Fibroblast of peridontal ligament (primary cell): ENCODE data around the gene UPK3BL2.
"Not testable (repeated sequence)": the region's sequence is repeated elsewhere in the genome, so short reads cannot be mapped to it uniquely, and the experiment has no call there.

ENCODE experiments used
- DNase-seq: peaks from one replicate; pipeline ENCODE4 v3.0.0-alpha.2; 2010; ENCODE audit errors: extremely low read depth

The UPK3BL2 gene

DNA sequence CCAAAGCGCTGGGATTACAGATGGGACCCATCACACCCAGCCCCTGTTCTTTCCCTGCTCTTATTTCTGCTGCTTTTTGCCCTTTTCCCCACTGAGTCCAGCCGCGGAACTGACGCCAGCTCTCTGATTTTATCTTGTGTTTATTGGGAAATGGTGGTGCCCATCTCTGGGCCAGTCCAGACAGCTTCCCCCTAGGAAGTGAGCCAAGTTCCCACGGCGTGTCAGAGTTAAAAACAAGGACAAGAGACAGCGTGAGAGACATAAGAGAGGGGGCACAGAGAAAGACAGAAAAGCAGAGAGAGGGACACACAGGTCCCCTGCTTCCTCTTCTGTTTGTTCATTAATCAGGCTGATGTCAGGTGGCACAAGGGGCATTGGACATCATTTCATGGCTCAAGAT is 11.9 kb downstream of the UPK3BL2 start:
- not testable (repeated sequence) for DNase-seq

DNA sequence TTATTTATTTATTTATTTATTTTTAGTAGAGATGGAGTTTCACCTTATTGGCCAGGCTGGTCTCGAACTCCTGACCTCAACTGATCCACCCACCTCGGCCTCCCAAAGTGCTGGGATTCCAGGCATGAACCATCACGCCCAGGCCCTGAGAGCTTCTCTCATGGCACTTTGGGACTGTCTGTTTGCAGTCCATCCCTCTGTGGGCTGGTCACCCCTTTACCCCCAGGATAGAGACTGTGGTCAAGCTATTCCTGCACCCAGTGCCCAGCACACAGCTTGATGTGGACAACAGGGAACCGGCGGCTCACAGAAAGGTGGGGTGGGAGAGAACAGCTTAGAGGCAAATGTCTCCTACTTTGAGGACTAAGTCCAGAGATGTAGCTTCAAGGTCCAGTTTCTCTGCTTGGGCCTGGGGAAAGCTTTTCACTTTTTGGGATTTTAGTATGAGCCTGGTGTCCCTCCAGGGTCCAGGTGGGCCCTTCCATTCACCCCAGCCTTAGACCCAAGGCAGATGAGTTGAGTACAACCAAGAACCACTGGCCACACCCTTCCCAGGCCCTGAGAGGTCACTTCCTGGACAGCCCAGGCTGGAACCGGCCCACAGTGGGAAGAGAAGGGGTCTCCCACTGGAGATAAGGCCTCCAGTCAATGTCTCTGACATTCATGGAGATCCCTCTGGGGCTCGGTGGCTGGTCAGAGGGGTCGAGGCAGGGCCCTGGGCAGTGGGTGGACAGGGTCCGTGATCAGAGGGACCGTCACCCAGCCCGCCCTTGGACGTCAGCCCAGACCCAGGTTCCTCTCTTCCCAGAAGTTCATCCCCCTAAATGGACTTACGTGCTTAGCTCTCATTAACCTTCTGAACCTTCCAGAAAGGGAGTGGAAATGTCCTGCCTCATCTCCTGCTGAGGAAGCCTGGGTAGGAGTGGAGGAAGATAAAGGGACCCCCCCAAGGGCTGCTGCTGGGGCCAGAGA is 15.4 kb downstream of the UPK3BL2 start:
- not testable (repeated sequence) for DNase-seq

DNA sequence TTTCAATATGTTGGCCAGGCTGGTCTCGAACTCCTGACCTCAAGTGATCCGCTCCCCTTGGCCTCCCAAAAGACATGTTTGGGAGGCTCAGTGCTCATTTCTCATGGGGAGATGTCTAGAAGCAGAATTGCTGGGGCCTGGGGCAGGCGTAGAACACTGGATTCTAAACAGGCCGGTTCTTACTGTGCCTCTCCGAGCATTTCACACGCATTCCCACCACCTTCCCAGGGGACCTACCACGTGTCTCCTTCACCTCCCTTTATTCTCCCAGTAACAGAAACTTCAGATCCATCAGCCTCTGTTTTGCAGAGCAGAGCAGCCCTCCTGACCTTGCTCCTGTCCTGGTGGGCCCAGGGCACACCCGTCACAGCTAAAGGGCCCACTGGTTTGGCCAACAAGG is 16.3 kb downstream of the UPK3BL2 start:
- DNase-seq = not testable (repeated sequence)

DNA sequence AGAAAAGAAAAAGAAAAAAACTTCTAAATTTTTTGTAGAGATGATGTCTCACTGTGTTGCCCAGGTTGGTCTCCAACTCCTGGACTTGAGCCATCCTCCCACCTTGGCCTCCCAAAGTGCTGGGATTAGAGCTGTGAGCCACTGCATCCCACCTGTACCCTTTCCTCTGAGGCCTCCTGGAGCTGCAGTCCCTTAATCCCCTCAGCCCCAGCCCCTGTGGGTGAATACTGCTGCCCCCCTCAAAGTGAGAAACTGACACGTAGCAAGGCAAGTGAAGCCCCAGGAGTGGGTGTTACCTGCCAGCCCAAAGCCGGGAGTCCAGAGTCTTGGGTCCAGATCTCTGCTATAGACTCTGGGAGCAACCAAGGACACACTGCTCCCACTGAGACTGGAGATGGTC is 18.7 kb downstream of the UPK3BL2 start:
- DNase-seq = not testable (repeated sequence)

DNA sequence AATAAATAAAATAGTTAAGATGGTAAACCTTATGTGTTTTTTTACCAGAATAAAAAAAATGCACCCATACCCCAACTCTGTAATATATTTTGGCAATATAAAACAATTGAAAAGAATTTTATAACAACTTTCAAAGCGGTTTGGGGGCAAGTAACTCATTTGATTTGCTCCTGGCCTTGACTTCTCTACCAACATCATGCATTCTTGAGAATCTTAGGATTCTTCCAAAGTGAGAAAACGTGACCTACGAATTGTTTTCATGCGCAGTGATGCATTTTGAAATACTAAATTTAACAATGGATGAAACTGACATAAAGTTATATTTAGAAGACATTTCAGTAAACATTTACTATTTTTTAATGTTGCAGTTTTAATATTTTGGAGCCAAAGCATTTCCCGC is 22.7 kb downstream of the UPK3BL2 start:
- not testable (repeated sequence) for DNase-seq

DNA sequence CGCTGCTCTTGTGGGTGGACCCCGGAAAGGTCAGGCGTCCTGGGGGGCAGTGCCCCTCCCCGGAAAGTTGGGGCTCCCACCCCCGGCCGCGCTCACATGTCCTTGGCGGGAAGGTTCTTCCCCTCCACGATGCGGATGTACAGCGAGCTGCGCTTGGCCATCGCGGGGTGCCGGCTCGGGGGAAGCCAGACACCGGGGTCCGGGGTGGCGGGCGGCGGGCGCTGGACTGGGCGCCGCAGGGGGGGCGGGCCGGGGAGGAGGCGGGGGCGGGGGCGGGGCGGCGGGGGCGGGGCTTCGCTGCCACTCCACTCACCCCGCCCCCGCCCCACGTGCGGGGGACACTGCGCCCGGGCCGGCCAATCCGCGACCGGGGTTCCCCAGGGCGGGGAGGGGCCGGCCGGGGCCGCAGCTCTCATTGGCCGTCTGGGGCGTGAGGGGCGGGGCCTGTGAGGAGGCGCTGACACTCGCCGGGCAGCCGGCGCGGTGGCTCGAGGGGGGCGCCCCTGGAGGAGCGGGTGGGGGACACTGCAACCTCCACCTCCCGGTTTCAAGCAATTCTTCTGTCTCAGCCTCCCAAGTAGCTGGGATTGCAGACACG is 25.8 kb downstream of the UPK3BL2 start, which contains the start of gene RASA4B:
Gene RASA4B, minus strand, starts transcription at position 228 of the 598 bp plus-strand sequence. Its CDS starts 67 bp downstream, at position 161.
- not testable (repeated sequence) for DNase-seq

DNA sequence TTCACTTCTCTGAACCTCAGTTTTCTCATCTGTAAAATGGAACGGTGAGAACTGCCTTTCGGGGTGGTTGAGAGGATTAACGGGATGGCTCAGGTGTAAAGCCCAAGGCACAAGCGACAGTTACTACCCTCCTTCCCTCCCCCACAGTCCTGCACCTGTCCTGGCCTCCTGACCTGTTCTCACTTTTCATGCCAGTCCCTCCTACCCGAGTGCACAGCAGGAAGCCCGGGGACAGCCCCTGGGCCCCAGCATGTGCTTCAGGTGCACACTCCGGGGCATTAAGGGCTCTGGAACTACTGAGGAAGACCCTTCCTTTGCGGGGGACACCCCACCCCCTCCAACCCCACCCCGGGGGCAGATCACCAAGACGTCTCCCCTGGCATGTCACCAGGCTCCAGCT is 26.5 kb downstream of the UPK3BL2 start:
- DNase-seq = not testable (repeated sequence)

DNA sequence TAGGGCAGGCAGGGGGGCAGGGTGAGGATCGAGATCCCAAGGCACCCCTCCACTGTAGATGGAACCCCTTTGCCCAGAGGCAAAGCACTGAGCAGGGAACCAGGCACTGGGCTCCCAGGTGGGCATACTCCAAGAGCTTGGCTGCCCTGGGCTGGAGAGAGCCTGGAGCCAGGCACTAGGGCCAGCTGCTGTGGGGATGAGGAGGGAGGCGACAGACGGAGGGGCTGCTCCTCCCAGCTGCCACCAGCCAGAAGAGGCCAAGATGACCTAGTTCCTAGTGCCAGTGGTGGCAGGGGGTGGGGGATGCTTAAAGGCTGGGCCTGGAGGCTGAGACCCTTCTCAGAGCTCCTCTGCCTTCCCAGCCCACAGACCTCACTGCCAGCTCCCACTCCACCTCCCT is 27.6 kb downstream of the UPK3BL2 start:
- DNase-seq = not testable (repeated sequence)

DNA sequence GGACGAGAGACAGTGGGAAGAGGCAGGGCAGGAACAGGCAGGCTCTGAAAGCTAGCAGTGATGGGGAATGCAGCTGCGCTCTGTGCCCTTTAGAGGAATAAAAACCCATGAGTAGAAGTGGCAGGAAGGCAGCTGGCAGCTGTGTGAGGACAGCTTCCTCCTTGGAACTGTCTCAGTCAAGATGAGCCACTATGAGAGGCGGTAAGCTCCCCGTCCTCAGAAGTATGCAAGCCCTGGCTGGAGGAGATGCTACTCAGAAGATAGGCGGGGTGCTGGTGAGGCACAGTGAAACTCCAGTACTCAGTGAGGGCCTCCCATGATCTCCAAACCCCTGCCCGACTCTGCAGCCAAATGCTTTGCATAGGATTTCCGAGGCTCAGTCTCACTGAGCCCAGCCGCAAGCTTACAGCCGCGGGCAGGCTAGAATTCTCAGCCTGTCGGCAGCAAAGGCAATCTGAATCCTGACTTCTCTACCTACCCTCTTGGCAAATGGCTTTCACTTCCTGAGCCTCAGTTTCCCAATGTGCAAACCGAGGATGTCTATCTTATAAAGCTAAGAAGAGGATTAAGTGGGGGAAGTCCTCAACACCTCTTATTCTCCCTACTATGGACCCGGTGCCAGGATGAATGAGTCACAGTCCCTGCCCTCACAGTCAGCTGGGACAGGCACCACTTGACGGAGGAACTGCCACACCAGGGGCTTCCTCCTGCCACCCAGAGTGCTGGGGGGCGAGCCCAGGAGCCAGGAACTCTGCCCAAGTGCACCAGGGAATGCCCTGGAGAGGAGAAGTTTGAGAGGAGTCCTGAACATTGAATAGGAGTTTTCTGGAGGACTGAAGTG is 28.4 kb downstream of the UPK3BL2 start:
- DNase-seq = not testable (repeated sequence)

DNA sequence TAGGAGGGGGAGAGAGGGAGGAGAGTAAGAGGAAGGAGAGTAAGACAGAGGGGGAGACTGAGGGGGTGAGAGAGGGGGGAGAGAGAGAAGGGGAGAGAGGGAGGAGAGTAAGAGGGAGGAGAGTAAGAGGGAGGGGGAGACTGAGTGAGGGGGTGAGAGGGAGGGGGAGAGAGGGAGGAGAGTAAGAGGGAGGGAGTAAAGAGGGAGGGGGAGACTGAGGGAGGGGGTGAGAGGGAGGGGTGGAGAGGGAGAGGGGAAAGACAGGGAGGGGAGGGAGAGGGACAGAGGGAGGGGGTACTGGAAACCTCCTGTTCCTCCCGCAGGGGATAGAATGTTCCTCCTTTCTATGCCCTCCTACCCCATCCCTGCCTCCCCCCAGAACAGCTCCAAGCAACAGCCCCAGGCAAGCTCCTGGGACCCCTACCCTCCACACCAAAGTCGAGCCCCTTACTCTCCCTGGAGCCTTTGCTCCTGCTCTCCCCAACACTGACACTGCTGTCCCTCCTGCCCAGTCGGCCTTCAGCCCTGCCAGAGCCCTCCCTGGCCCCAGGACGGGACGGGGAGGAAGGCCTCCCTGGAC is 30.8 kb downstream of the UPK3BL2 start:
- peak; percentile 80 for DNase-seq

DNA sequence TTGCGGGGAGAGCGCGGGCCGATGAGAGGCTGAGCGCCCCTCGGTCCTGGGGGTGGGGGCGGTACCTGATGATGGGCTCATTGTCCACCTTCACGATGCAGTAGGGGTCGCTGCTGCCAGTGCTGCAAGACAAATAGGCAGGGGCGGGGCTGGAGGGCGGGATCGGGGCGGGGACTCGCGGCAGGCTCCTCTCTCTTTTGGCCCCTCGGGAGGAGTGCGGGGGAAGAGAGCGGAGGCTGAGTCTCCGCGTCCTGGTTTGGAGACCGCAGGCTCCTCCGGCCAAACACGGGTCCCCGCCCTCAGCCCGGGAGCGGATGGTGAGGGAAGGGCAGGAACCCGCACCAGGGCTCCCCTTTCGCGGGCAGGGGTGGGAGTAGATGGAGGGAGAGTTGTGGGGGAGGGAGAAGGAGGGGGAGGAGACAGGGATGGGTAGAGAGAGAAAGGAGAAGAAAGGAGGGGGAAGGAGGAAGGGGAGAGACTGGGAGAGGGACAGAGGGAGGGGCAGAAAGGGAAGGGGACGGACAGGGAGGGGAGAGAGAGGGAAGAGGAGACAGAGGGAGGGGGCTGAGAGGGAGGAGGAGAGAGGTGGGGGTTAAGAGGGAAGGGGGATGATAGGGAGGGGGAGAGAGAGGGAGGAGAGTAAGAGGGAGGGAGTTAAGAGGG is 31.5 kb downstream of the UPK3BL2 start:
- DNase-seq = not testable (repeated sequence)

DNA sequence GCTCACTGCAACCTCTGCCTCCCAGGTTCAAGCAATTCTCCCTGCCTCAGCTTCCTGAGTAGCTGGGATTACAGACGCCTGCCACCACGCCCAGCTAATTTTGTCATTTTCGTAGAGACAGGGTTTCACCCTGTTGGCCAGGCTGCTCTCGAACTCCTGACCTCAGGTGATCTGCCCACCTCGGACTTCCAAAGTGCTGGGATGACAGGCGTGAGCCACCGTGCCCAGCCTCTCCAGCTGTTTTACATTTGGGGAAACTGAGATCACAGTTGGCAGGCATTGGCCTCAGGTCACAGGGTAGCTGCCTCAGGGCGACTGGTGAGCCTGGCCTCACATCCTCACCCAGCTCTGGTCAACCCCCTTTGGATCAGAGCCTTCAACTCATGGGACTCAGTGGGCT is 32.9 kb downstream of the UPK3BL2 start:
- not testable (repeated sequence) for DNase-seq

DNA sequence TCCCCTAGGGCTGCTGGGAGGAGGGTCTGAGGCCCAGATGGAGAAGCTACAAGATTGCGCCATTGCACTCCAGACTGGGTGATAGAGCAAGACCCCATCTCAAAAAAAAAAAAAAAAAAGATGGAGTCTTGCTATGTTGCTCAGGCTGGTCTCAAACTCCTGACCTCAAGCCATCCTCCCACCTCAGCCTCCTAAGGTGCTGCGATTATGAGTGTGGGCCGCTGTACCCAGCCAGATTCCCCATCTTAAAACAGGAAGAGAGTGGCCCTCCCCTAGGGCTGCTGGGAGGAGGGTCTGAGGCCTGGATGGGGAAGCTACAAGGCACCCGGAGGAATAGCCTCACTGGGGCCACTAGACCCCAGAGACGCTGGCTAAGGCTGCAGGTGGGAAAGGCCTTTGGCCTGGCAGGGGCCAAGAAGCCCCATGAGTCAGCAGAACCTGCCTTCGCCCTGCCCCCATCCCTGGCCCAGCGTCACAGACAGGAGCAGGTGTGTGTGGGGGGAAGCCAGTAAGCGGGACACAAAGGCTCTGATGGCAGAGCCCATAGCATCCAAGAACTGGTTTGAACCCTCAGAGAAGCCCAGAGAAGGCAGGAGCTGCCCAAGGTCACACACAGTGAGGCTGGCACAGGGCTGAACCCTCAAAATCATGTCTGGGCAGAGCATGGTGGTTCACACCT is 35.9 kb downstream of the UPK3BL2 start:
- not testable (repeated sequence) for DNase-seq

DNA sequence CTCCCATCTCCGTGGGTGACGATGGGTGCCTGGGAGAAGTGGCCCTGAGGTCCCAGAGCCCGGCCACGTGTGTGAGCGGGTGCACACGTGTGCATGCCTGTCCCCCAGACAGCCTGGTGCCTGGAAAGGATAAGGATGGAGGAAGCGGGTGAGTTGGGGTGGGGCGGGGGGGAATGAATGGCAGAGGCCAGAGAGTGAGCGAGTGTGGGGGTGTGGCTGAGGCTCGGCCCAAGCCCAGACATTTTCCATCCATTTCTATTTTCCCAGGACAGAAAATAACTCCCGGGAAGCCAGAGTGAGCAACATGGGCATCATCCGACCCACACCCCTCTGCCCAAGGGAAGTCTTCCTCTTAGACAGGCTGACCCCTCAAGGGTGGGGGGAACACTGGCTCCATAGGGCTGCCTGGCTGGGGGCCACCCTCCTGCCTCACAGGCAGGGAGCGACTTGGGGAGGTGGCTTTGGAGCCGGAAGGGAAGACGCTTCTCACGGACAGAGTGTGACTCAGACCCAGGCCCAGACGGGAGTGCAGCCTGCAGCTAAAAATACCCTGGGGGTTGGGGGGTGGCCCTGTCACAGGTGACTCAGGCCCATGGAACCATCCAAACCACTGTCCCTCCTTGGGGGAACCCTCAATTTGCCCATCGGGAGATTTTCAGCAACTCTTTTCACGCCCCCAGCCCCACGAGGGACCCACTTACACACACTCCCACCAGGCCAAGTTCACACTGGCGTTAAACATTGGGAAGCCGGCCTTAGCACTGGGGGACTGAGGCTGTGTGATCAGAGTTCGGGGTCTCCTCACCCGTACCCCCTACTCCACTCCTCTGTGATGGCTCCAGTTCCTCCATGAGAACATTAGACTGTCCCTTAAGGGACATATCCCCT is 38.0 kb downstream of the UPK3BL2 start:
- not testable (repeated sequence) for DNase-seq

DNA sequence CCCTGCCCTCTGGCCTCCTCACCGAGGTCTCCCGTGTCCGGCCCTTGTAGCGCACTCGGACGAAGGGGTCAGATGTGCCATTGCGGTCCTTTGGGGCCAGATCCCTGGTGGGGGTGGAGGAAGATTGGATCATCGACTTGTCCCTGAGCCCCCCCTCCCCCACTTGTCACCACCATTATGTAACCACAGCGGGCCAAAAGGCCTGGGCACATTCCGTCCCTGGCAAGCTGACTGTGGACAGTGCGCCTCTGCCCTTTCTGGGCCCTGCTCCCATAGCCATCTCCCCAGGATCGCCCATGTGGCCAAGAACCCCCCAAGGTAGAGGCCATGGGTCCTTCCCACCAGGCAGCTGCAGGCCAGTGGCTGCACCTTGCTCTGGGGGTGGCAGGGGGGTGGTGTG is 40.4 kb downstream of the UPK3BL2 start:
- DNase-seq = not testable (repeated sequence)

DNA sequence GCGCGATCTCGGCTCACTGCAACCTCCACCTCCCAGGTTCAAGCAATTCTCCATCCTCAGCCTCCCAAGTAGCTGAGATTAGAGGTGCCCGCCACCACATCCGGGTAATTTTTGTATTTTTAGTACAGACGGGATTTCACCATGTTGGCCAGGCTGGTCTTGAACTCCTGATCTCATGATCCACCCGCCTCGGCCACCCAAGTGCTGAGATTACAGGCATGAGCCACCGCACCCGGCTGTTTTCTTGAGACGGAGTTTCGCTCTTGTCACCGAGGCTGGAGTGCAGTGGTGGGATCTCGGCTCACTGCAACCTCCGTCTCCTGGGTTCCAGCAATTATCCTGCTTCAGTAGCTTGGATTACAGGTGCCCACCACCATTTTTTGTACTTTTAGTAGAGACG is 45.2 kb downstream of the UPK3BL2 start:
- not testable (repeated sequence) for DNase-seq

DNA sequence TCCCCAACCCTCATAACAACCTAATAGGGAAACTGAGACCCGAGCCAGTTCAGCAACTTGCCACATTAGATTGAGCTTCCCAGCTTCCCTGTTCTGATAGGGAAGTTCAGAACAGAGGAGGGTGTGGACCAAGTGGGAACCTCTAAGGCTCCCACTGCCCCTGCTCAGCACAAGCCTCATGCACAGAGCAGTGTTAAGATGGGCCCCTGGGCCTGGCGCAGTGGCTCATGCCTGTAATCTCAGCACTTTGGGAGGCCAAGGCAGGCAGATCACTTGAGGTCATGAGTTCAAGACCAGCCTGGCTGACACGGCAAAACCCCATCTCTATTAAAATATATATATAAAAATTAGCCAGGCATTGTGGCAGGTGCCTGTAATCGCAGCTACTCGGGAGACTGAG is 46.2 kb downstream of the UPK3BL2 start:
- DNase-seq = not testable (repeated sequence)

DNA sequence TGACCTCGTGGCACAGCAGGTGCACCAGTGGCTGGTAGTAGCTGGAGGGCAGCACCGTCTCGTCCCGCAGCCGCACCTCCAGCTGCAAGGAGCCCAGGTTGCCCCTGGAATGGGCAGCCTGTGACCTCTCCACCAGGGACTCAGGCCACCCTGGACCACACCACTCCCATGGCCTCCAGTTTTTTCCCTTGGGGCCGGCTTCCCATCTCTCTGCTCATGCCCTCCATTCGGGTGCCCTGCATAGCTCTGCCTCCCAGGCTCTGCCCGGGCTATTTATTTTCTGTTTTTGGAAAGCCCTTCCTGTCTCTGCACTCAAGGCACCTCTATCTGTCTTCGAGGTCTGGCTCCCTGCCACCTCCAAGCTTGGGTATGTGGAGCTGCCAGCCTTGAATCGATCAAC is 46.6 kb downstream of the UPK3BL2 start:
- DNase-seq = not testable (repeated sequence)

DNA sequence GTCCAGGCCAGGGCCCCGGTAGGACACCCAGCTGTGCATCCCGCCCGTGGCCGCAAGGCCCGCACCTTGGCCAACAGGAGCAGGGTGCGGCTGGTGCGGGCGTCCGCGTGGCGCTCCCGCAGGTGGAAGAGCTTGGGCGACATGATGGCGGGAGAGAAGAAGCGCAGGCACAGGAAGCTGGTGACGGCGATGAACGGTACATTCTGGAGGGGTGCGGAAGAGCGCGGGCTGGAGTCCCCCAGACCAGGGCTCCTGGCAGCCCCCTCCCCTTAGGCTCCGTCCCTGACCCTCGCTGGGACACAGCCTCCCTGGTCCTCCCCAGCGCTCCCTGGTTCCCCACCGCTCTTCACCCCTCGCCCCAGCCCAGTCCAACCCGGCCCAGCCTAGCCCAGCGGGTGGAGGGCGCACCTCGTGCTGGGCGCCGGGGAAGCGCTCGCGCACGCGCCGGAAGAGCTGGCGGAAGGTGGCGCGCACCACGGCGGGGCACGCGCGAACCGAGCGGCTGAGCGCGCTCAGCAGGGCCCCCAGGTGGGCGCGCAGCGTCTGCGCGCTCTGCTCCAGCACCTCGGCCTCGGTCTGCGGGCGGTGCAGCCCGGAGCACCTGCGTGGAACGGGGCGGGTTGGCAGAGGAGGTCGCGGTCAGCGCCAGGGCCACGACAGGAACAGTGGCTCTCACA is 48.9 kb downstream of the UPK3BL2 start:
- not testable (repeated sequence) for DNase-seq
